ENCODE results near the gene FAM228A.

FAM228A gene

DNA sequence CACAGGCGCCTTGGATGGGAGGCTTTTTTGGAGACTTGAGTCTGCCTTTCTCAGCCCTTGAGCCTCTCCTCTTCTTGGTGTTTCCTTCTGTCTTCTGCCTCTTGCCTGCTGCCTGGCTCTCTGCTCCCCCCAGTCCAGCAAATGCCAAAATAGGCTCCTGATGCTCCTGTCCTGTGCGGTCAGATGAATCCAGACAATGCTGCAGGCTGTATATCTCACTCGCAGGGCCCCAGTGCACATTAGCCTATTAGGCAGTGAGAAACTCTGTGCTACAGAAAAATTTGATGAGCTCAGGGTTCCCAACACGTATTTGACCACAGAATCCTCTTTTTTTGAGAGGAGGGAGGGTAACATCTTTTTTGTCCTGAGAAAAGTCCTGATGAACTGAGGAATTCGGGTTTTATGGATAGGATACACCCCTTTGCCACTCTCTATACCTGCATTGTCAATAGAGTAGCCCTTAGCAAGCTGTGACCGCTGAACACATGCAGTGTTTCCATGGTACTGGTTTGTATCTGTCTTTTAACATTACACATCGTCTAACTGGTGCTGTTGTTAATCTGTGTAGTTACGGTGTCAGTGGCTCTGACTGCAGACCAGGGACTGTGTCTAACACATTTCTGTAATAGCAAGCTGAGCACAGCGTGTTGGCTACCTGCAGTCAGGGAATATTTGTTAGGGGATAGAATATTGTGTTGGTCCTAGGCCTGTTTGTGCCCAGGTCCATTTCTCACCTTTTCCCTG, 50.8 kb downstream of the FAM228A start:
- TF ChIP-seq ZNF274 (IDR thresholded peaks at IDR 0.05; ENCODE audit: low read depth, low read length), result no peak
- no peak overlapping the region for H3K4me3 ChIP-seq (ENCODE audit: low read length)

DNA sequence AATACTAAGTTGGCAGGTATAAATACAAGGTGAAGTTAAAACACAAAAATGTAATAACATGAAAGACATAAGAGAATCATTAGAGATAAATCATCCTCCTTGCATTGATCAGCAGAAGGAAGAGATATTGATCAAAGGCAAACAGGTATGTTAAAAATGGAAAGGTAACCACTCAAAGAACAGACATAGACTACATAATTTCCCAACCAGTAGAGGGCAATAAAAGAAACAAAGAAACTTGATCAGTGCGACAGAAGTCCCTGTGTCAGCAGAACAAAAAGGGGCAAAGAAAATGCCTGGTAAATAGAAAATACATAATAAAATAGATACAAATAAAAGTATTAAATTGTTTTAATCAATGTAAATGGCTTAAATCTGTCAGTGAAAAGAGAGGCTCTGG, 53.6 kb downstream of the FAM228A start:
- TF ChIP-seq ZNF274 (IDR thresholded peaks at IDR 0.05; ENCODE audit: low read depth, low read length), result no peak

DNA sequence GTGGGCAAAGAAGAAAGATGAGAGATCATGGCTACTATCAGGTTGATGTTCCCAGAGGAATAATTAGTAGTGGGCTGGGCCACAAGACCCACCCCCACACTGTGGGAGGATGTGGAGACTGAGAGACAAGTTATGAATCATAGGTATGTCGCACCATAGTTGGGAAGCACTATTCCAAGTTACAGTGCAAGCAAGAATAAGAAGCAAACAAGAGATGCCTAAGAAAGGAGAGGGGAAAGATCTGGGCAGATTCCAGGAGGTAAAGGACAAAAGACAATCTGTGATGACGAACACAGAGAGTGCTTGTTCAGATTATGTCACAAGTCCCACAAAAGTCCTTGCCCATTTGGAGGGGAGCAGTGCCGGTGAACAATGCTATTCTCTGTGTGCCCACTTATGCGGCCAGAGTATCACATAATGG, 56.6 kb downstream of the FAM228A start:
- no peak for TF ChIP-seq ZNF274 (IDR thresholded peaks at IDR 0.05; ENCODE audit: low read depth, low read length)
- no peak overlapping the region for H3K4me3 ChIP-seq (ENCODE audit: low read length)

More for the DNA sequence above, 53.6 kb downstream of the FAM228A start:
- H3K4me3 ChIP-seq (ENCODE audit: low read length), result no peak overlapping the region

GRCh38 chr2:24233321-24233720, 58.5 kb downstream of the FAM228A start:
- TF ChIP-seq ZNF274 (IDR thresholded peaks at IDR 0.05; ENCODE audit: low read depth, low read length), result no peak
- H3K4me3 ChIP-seq (ENCODE audit: low read length), result no peak overlapping the region

GRCh38 chr2:24237313-24237712, 62.5 kb downstream of the FAM228A start:
- no peak for TF ChIP-seq ZNF274 (IDR thresholded peaks at IDR 0.05; ENCODE audit: low read depth, low read length)
- H3K4me3 ChIP-seq (ENCODE audit: low read length), result no peak overlapping the region

- H3K4me3 ChIP-seq (ENCODE audit: low read length), result no peak overlapping the region
- TF ChIP-seq ZNF274 (IDR thresholded peaks at IDR 0.05; ENCODE audit: low read depth, low read length), result no peak
Observed at GRCh38 chr2:24238158-24238557, 63.3 kb downstream of the FAM228A start.

GRCh38 chr2:24239553-24239952, 64.7 kb downstream of the FAM228A start:
- no peak overlapping the region for H3K4me3 ChIP-seq (ENCODE audit: low read length)
- TF ChIP-seq ZNF274 (IDR thresholded peaks at IDR 0.05; ENCODE audit: low read depth, low read length), result no peak

Data from GM08714 (cell line).